Measurements from ENCODE around the gene ITGA2. TPM values are rescaled to one million over a fixed set of nuclear protein-coding genes. Genes with fewer than 3 reads are reported as not detected.

ITGA2 gene
- total RNA-seq, 4 donors from 2014 or later, result 0.07 to 0.41 (median 0.24) TPM

GRCh38 chr5:52983731-52984636 lies 5.2 kb upstream of the ITGA2 start:
- H3K4me3 ChIP-seq, result no peak overlapping the region
- H3K36me3 ChIP-seq, result no peaks in the 10 kb centered on the region
- in situ Hi-C loops (cut with MboI; ENCODE audit: low sequenced_read_pairs in 4 of 4), result no loop called here
- no peak for TF ChIP-seq POLR2A (IDR thresholded peaks at IDR 0.05)
- no peak for TF ChIP-seq CTCF (IDR thresholded peaks at IDR 0.05 in 4 of 5, conservative IDR thresholded peaks at IDR 0.05 in 1 of 5)
- H3K9me3 ChIP-seq, result no peaks in the 10 kb centered on the region
- H3K27ac ChIP-seq, result no peak overlapping the region
- H3K4me1 ChIP-seq, result no peaks in the 10 kb centered on the region
- intact Hi-C loops (cut with DNase I; ENCODE audit: low total_unique reads), result no loop called here
- ATAC-seq, result no peak
- peaks cover 0 to 5% (median 0%) of the 10 kb centered on the region in 3 donors for H3K27me3 ChIP-seq
- no peak for DNase-seq

- TF ChIP-seq CTCF (IDR thresholded peaks at IDR 0.05 in 4 of 5, conservative IDR thresholded peaks at IDR 0.05 in 1 of 5) (no peak), POLR2A (IDR thresholded peaks at IDR 0.05) (no peak)
- ATAC-seq, result no peak
- no peaks in the 10 kb centered on the region for H3K36me3 ChIP-seq
- no peak overlapping the region for H3K4me3 ChIP-seq
- H3K4me1 ChIP-seq, result peaks cover 4 to 6% of the 10 kb centered on the region in 2 donors
- no peak overlapping the region for H3K27ac ChIP-seq
- DNase-seq, result no peak
- H3K9me3 ChIP-seq, result no peaks in the 10 kb centered on the region
- intact Hi-C loops (cut with DNase I; ENCODE audit: low total_unique reads) (no loop called here), in situ Hi-C loops (cut with MboI; ENCODE audit: low sequenced_read_pairs in 4 of 4) (no loop called here)
- peaks cover 0 to 5% (median 0%) of the 10 kb centered on the region in 3 donors for H3K27me3 ChIP-seq
These were observed 3.8 kb upstream of the ITGA2 start for GRCh38 chr5:52985306-52985705.

- intact Hi-C loops (cut with DNase I; ENCODE audit: low total_unique reads), result no loop called here
- Histone ChIP-seq H3K36me3 (no peaks in the 10 kb centered on the region), H3K27ac (no peak overlapping the region), H3K27me3 (peaks cover 3 to 10% (median 5%) of the 10 kb centered on the region in 3 donors), H3K9me3 (no peaks in the 10 kb centered on the region), H3K4me1 (peaks cover 4 to 10% of the 10 kb centered on the region in 2 donors), H3K4me3 (no peak overlapping the region)
- ATAC-seq (no peak), DNase-seq (no peak)
- in situ Hi-C loops (cut with MboI; ENCODE audit: low sequenced_read_pairs in 4 of 4), result no loop called here
- TF ChIP-seq CTCF (IDR thresholded peaks at IDR 0.05 in 4 of 5, conservative IDR thresholded peaks at IDR 0.05 in 1 of 5), result no peak
These were observed 1.3 kb upstream of the ITGA2 start for GRCh38 chr5:52987711-52988331.

- peak overlapping the region; percentile 55 to 70 (median 60) for H3K4me3 ChIP-seq
- no peaks in the 10 kb centered on the region for H3K36me3 ChIP-seq
- no peak for DNase-seq
- no peak overlapping the region for H3K27ac ChIP-seq
- peaks cover 3 to 10% (median 5%) of the 10 kb centered on the region in 3 donors for H3K27me3 ChIP-seq
- H3K4me1 ChIP-seq, result peaks cover 4 to 10% of the 10 kb centered on the region in 2 donors
- TF ChIP-seq CTCF (IDR thresholded peaks at IDR 0.05 in 4 of 5, conservative IDR thresholded peaks at IDR 0.05 in 1 of 5) (no peak), POLR2A (IDR thresholded peaks at IDR 0.05) (no peak)
- in situ Hi-C loops (cut with MboI; ENCODE audit: low sequenced_read_pairs in 4 of 4), result no loop called here
- no peaks in the 10 kb centered on the region for H3K9me3 ChIP-seq
- intact Hi-C loops (cut with DNase I; ENCODE audit: low total_unique reads), result no loop called here
- peak in 1 of 2 donors; percentile 11 for ATAC-seq
These were observed 672 bp upstream of the ITGA2 start for GRCh38 chr5:52988335-52989024.
